Brain microvascular endothelial cell (primary cell): ENCODE results near the gene LDHA.
A peak's percentile ranks its signal among the peaks of the same experiment; 100 is the strongest.

Experiments
- DNase-seq: peaks from one replicate; pipeline ENCODE4 v3.0.0-alpha.2; 2020
- H3K27ac ChIP-seq: fragments of 250-450 bp; sonication (Bioruptor Pico); 2 replicates; pipeline ENCODE4 v1.5.1; 2020; ENCODE audit warnings: mild to moderate bottlenecking, moderate library complexity
- H3K27me3 ChIP-seq: fragments of 250-450 bp; sonication (Bioruptor Pico); replicated peaks from 2 replicates; pipeline ENCODE4 v1.5.1; 2020; ENCODE audit warnings: mild to moderate bottlenecking
- H3K36me3 ChIP-seq: fragments of 250-450 bp; sonication (Bioruptor Pico); replicated peaks from 2 replicates; pipeline ENCODE4 v1.5.1; 2020; ENCODE audit warnings: mild to moderate bottlenecking
- H3K4me3 ChIP-seq: 2 replicates; pipeline ENCODE4 v1.5.1; 2011; ENCODE audit warnings: low read depth, mild to moderate bottlenecking, control low read depth, low read length, moderate library complexity
- CTCF ChIP-seq: IDR thresholded peaks from 2 replicates; pipeline ENCODE4 v1.5.1; 2011; ENCODE audit warnings: low read depth, mild to moderate bottlenecking, moderate library complexity, low read length, control low read depth, inconsistent platforms; ENCODE audit errors: missing control alignments
- in situ Hi-C: cut with HindIII; loops from 2 replicates; pipeline ENCODE4 v1.10.0; 2017; ENCODE audit warnings: low sequenced_read_pairs, low pct_ligation_motif_present

The LDHA gene

DNA sequence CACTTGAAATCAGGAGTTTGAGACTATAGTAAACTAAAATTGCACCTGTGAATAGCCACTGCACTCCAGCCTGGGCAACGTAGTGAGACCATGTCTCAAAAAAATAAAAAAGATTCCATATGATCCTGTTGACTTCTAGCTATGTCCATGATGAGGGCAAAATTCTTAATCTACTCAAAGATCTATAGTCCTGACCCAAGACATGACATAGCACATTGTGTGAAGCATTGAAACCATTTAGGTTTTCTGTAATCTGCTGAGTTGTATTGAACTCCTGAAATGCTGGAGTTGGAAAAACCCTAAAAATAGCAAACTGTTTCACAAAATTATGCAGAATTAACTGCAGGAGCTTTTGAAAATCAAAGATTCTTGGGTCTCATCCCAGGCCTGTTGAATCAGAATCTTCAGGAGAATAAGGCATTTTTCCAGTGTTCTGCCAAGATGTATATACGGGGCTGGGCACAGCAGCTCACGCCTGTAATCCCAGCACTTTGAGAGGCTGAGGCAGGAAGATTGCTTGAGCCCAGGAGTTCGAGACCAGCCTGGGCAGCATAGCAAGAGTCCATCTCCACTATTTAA is 29.8 kb upstream of the LDHA start:
- DNase-seq, result no peak
- H3K27me3 ChIP-seq, result no peaks in the 10 kb centered on the region
- in situ Hi-C loops, result no loop called here
- no peak overlapping the region for H3K27ac ChIP-seq
- H3K4me3 ChIP-seq, result no peak overlapping the region
- peaks cover 39% of the 10 kb centered on the region for H3K36me3 ChIP-seq
- no peak for TF ChIP-seq CTCF

- H3K36me3 ChIP-seq, result peaks cover 32% of the 10 kb centered on the region
- no peak overlapping the region for H3K4me3 ChIP-seq
- H3K27ac ChIP-seq, result no peak overlapping the region
- H3K27me3 ChIP-seq, result no peaks in the 10 kb centered on the region
- DNase-seq, result no peak
- in situ Hi-C loops, result no loop called here
- no peak for TF ChIP-seq CTCF
Observed at GRCh38 chr11:18365741-18366140, 28.6 kb upstream of the LDHA start.

GRCh38 chr11:18366286-18366685 is 28.1 kb upstream of the LDHA start:
- H3K36me3 ChIP-seq, result peaks cover 28% of the 10 kb centered on the region
- DNase-seq, result no peak
- no peak overlapping the region for H3K4me3 ChIP-seq
- H3K27ac ChIP-seq, result no peak overlapping the region
- no peak for TF ChIP-seq CTCF
- in situ Hi-C loops, result no loop called here
- H3K27me3 ChIP-seq, result no peaks in the 10 kb centered on the region

DNA sequence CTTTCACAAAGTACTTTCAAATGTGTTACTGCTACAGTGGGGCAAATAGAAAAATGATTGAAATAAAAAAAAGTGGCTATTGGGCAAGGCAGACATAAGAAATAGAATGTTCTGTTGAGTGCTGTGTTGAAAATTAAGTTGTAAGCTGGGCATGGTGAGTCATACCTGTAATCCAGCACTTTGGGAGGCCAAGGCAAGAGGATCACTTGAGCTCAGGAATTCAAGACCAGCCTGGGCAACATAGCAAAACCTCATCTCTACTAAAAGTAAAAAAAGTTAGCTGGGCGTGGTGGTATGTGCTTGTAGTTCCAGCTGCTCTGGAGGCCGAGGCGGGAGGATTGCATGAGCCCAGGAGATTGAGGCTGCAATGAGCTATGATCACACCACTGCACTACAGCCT is 26.9 kb upstream of the LDHA start:
- Histone ChIP-seq H3K4me3 (no peak overlapping the region), H3K27ac (no peak overlapping the region), H3K36me3 (peaks cover 22% of the 10 kb centered on the region), H3K27me3 (no peaks in the 10 kb centered on the region)
- TF ChIP-seq CTCF, result no peak
- no peak for DNase-seq
- in situ Hi-C loops, result no loop called here

DNA sequence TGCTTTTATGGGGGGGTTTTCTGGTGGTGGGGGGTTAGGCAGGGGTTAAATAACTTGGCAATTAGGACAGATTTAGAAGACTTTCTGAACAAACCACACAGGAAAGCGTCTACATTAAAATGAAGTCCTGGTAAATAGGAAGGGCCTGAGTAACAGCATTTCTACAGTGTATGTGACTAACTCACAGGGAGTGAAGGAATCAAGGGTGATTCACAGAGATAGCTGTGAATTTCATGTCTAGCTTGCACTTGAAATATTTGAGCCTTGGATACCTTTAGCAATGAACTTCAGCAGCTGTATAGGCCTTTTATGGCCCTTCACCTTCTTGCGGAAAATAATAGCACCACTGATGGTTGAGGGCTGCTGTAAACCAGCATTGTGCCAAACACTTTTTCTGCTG is 26.1 kb upstream of the LDHA start:
- Histone ChIP-seq H3K4me3 (no peak overlapping the region), H3K27me3 (no peaks in the 10 kb centered on the region), H3K27ac (peak overlapping the region; percentile 44), H3K36me3 (peaks cover 18% of the 10 kb centered on the region)
- in situ Hi-C loops, result no loop called here
- peak; percentile 36 for DNase-seq
- TF ChIP-seq CTCF, result no peak

DNA sequence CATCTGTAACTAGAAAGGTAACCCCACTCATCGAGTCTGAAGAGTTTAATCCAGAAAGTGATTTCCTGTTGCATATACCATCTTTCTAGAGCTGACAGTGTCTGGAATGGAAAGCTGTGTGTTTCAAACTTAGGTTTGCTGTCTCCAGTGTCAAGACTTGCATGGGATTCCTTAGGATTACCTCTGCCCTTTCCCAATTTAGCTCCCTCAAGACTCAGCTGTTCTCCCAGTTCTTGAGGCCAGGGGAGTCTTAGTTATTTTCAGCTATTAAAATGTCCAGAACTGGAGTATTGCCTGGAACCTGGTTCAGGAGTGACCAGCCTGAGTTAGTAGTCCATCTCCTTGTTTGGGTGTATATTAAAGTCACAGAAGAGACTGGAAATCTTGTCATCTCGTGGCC is 25.0 kb upstream of the LDHA start:
- no peak overlapping the region for H3K27ac ChIP-seq
- H3K4me3 ChIP-seq, result no peak overlapping the region
- no peak for TF ChIP-seq CTCF
- no peak for DNase-seq
- H3K27me3 ChIP-seq, result no peaks in the 10 kb centered on the region
- H3K36me3 ChIP-seq, result peaks cover 15% of the 10 kb centered on the region
- in situ Hi-C loops, result no loop called here
